ENCODE data around the gene LCN2.

Gene LCN2

GRCh38 chr9:128146591-128147120, 2.6 kb upstream of the LCN2 start:
- DNase-seq (ENCODE audit: low read depth in 3 of 3, low spot score in 1 of 3), result no peak

DNA sequence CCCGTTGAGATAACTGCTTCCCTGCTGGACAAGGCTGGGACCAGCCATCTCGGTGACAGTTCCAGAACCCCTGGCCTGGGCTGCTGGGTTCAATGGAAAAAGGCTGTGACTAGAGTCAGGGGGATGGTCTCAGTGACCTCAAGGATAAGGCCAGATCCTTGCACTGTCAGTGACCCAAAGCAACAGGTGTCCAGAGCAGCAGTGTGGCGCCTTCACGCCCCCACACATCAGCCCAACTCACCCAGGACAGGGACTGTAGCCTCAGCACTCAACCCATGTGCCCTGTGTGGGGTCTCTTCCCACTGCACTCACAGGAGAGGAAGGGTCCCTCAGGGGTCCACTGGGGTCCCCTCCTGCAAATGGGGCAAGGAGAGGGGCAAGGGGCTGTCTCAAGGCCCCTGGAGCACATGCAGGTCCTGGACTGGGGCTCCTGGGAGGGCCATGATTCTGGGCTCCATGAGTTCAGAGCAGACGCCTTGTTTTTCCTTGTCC, 698 bp upstream of the LCN2 start:
- DNase-seq (ENCODE audit: low read depth in 3 of 3, low spot score in 1 of 3), result no peak

DNA sequence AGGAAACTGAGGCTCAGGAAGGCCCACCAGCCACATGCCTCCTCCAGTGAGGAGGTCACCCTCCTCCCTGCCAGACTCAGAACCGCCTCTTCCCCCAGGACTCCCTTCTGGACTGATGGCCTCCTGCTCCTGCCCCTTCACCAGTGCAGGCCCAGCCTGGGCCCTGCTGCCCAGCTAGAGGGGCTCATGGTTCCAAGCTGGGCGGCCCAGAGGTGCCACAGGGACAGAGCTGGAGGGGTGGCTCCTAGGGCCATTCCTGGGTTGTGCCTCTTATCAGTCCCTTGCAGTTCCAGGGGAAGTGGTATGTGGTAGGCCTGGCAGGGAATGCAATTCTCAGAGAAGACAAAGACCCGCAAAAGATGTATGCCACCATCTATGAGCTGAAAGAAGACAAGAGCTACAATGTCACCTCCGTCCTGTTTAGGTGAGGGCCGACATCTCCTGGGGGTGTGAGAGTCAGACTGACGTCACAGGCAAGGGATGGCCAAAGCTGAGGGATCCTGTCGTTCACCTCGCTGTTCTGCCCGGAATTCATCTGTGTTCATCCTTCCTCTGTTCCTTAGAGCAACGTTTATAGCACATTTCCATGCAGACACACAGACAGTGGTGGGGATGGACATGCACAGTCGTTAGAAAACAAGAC, 819 bp downstream of the LCN2 start:
- DNase-seq (ENCODE audit: low read depth in 3 of 3, low spot score in 1 of 3), result no peak

- no peak for DNase-seq (ENCODE audit: low read depth in 3 of 3, low spot score in 1 of 3)
These were observed 1.5 kb downstream of the LCN2 start for GRCh38 chr9:128150594-128151308.

DNA sequence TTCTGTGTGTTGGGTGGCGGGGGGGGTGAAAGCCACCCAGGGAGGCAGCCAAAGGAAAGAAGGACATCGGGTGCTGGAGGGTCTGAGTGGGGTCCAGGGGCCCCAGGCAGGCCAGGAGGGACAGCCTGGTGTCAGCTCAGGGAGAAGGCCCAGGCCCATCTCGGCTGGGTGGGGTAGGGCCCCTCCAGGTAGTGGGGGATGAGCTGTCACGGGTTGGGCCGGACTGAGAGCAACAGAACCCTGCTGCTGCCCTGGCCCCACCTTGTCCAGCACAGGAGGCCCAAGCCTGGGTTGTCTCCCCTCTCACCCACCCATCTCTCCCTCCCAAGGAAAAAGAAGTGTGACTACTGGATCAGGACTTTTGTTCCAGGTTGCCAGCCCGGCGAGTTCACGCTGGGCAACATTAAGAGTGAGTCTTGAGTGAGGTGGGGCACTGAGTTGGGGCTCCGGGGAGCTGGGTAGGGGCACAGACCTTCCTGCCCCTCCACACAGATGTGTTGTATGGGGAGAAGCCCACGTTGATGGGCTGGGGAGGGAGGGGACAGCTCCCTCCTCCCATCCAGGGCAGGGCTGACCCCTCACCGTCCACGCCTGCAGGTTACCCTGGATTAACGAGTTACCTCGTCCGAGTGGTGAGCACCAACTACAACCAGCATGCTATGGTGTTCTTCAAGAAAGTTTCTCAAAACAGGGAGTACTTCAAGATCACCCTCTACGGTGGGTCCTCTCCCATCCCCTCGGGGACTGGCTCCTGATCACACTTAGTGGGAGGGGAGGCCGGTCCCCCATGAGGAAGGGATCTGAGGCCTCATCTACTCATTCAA, 2.3 kb downstream of the LCN2 start:
- DNase-seq (ENCODE audit: low read depth in 3 of 3, low spot score in 1 of 3), result no peak

GRCh38 chr9:128152133-128153059, 3.1 kb downstream of the LCN2 start:
- no peak for DNase-seq (ENCODE audit: low read depth in 3 of 3, low spot score in 1 of 3)

DNA sequence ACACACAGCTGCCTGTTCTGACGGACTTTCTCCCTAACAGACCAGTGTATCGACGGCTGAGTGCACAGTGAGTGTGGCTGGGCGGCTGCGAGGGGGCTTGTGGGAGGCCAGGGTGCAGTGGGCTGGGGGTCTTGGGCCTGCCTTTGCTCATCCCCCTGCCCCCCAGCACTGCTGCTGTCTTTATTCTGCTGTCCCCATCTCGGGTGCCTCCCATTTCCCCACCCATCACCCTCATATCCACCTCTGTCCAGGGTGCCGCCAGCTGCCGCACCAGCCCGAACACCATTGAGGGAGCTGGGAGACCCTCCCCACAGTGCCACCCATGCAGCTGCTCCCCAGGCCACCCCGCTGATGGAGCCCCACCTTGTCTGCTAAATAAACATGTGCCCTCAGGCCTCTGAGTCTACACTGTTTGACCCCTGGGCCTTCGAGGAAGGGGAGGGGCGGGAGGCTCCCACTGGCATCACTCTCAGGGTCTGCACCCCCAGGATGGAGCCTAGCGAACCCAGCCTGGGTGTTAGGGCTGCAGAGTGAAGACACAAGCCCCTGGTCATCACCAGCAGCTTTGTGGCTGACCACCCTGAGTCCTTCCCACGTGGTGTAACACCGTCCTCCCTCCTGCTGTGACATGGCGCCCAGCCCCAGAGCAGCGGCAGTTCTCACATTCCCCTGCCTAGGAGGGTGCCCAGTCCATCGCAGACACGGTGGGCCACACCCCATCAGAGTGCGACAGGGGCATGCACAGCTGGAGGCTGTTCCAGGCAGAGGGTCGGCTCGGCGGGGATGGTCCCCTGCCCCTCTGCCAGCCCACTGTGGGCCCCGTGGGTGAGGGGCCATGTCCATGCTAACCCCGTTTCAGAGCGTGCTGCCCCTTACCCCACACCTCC, 4.0 kb downstream of the LCN2 start:
- no peak for DNase-seq (ENCODE audit: low read depth in 3 of 3, low spot score in 1 of 3)

DNA sequence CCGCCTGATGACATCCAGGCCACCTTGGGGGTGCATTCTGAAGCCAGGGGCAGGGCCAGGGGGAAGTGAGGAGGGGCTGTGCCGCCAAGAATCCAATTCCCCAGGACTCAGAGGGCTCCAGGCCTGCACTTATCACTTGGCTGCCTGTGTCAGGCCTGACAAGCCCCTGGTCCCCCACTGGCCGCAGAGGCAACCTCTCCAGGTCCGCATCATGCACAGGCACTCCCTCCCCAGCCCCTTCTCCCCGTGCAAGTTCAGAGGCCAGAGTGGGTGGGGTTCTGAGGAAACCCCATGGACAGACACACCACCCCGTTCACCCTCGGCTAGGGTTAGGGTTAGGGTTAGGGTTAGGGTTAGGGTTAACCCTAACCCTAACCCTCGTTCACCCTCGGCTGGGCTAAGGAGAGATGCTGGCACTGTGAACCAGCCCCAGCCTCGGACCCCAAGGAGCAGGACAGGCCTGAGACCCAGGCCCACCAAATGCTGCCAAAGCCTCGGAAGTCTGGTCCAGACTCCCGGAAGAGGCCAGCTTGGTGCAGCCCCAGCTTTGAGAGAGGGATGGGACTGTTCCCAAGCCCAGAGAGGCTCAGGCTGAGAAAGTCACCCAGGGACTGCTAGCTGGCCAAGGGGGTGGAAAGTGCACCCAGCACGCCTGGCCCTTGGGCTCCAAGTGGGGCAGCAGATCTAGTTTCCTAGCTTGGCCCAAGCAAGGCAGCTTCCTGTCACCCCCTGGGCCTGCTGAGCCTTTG, 4.9 kb downstream of the LCN2 start:
- no peak for DNase-seq (ENCODE audit: low read depth in 3 of 3, low spot score in 1 of 3)

- DNase-seq (ENCODE audit: low read depth in 3 of 3, low spot score in 1 of 3), result no peak
These were observed 6.7 kb downstream of the LCN2 start for GRCh38 chr9:128155736-128156500.

GRCh38 chr9:128159522-128159783, 10.2 kb downstream of the LCN2 start:
- DNase-seq (ENCODE audit: low read depth in 3 of 3, low spot score in 1 of 3), result peak in 2 of 3 donors; percentile 12 to 20

GRCh38 chr9:128159784-128160602, 10.7 kb downstream of the LCN2 start, which contains the start of gene BBLN:
BBLN (plus strand) TSS chr9:128160265; CDS start chr9:128160408, 143 bp downstream.
- peak; percentile 85 to 94 (median 87) for DNase-seq (ENCODE audit: low read depth in 3 of 3, low spot score in 1 of 3)

DNA sequence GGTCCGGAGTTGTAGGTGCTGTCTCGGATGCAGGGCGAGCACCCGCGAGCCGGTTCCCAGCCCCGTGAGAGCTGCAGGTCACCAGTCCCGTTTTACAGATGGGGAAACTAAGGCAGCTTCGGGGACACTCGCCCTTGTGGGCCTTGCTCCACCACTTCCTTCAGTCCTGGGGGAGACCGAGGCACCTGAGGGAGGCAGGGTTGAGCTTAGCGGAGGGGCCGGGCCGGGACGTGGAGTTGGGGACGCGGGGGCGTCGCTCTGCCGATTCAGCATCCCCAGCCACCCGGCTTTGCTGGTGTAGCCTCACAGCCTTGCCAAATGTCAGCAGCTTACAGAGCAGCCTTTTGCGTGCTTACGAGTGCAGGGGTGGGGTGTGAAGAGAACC, 11.3 kb downstream of the LCN2 start:
- peak in 2 of 3 donors; percentile 13 to 48 for DNase-seq (ENCODE audit: low read depth in 3 of 3, low spot score in 1 of 3)

DNA sequence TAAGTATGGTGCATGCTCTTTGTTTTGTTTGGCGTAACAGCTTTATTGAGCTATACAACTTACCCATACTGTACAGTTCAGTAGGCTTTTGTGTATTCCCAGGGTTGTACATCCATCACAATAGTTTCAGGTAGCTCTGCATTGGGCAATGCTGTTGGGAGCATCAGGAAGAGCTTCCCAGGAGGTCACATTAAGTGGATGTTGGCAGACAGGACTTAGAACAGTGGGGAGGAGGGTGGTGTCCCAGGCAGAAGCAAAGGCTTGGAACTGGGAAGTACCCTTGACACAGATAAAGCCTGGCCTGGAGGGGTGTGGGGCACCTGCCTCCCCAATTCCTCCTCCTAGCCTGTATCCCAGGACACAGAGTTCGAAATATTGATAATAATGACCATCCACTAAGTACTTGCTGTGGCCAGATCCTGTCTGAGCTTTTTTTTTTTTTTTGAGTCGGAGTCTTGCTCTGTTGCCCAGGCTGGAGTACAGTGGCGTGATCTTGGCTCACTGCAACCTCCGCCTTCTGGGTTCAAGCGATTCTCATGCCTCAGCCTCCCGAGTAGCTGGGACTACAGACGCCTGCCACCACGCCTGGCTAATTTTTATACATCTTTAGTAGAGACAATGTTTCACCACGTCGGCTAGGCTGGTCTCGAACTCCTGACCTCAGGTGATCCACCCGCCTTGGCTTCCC, 12.1 kb downstream of the LCN2 start:
- DNase-seq (ENCODE audit: low read depth in 3 of 3, low spot score in 1 of 3), result no peak

- no peak for DNase-seq (ENCODE audit: low read depth in 3 of 3, low spot score in 1 of 3)
These were observed 13.2 kb downstream of the LCN2 start for GRCh38 chr9:128162215-128163026.

DNA sequence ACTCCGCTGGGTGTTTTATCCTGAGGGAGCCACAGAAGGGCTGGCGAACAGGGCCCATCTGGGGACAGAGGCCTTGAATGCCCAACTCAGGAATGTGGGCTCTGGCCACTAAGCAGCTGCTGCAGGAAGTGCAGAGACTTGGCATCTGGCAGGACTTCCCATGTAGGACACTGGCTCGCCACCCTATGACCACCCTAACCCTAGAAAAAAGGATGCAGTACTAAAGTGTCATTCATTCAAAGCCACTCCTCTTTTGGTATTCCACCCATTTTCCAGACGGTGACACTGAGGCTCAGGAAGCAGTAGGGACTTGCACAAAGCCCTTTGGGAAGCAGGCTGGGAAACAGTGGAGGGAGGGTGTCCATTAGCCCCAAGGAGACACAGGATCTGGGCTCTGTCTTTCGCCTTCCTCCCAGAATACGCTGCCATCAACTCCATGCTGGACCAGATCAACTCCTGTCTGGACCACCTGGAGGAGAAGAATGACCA, 13.8 kb downstream of the LCN2 start:
- DNase-seq (ENCODE audit: low read depth in 3 of 3, low spot score in 1 of 3), result no peak

All from stimulated activated CD4-positive, alpha-beta T cell treated with anti-CD3 and anti-CD28 coated beads, TNF-alpha, amount 100 ng/mL, for 1 hour (primary cell).